Osteocyte (in vitro differentiated cells): Measurements from ENCODE around the gene SPCS1. TPM values are rescaled to one million over a fixed set of nuclear protein-coding genes. Genes with fewer than 3 reads are reported as not detected.

ENCODE experiments used
- DNase-seq: peaks from one replicate; pipeline ENCODE4 v3.0.0; 2021; ENCODE audit warnings: mixed read lengths; ENCODE audit not compliant: unreplicated experiment; ENCODE audit errors: extremely low spot score
- H3K27ac Mint-ChIP-seq: one replicate; pipeline ENCODE4 v1.8.0; 2021; ENCODE audit warnings: mild to moderate bottlenecking, mixed read lengths; ENCODE audit not compliant: unreplicated experiment
- H3K27me3 Mint-ChIP-seq: one replicate; pipeline ENCODE4 v1.8.0; 2021; ENCODE audit warnings: mixed read lengths; ENCODE audit not compliant: unreplicated experiment
- H3K36me3 Mint-ChIP-seq: one replicate; pipeline ENCODE4 v1.8.0; 2021; ENCODE audit warnings: mixed read lengths; ENCODE audit not compliant: unreplicated experiment
- H3K4me1 Mint-ChIP-seq: one replicate; pipeline ENCODE4 v1.8.0; 2021; ENCODE audit warnings: mixed read lengths; ENCODE audit not compliant: unreplicated experiment
- H3K4me3 Mint-ChIP-seq: one replicate; pipeline ENCODE4 v1.8.0; 2021; ENCODE audit warnings: mild to moderate bottlenecking, moderate library complexity, mixed read lengths; ENCODE audit not compliant: unreplicated experiment
- H3K9me3 Mint-ChIP-seq: one replicate; pipeline ENCODE4 v1.8.0; 2021; ENCODE audit warnings: mixed read lengths; ENCODE audit not compliant: unreplicated experiment
- total RNA-seq: library from RNA; stranded (reverse); gene quantifications from 2 replicates; pipeline ENCODE4 v1.2.1, GENCODE V29; 2021
- TF ChIP-seq, protein P1 (sequence below): fragments of 200-600 bp; sonication (generic); IDR thresholded peaks from 2 replicates; pipeline ENCODE4 v1.5.0; 2021; ENCODE audit warnings: antibody characterized with exemption, mild to moderate bottlenecking, moderate library complexity

Gene SPCS1
- total RNA-seq, 1 donor from 2014 or later = 120 TPM

DNA sequence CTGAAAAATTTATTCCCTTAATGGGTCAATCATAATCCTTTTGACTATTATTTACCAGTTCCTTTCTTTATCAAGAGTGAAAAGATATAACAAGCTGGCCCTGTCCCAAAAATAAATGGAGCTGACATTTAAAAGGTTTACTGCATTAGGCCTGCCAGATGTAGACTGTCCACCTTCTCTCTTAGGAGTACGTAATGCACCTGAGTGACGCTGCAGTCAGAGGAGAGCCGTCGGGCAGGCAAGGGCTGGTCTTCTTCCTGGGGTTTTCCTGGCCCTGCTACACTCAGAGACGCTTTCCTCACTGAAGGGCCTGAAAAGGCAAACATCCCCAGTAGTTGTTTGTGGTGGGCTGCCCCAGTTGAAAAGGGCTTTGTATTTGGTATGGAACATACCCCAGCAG lies 37.2 kb downstream of the SPCS1 start:
- H3K36me3 Mint-ChIP-seq = peaks cover 39% of the 10 kb centered on the region
- H3K4me1 Mint-ChIP-seq = no peaks in the 10 kb centered on the region
- no peaks in the 10 kb centered on the region for H3K9me3 Mint-ChIP-seq
- DNase-seq = no peak
- no peak overlapping the region for H3K4me3 Mint-ChIP-seq
- H3K27ac Mint-ChIP-seq = no peak overlapping the region
- H3K27me3 Mint-ChIP-seq = no peaks in the 10 kb centered on the region
- TF ChIP-seq, protein P1, sequence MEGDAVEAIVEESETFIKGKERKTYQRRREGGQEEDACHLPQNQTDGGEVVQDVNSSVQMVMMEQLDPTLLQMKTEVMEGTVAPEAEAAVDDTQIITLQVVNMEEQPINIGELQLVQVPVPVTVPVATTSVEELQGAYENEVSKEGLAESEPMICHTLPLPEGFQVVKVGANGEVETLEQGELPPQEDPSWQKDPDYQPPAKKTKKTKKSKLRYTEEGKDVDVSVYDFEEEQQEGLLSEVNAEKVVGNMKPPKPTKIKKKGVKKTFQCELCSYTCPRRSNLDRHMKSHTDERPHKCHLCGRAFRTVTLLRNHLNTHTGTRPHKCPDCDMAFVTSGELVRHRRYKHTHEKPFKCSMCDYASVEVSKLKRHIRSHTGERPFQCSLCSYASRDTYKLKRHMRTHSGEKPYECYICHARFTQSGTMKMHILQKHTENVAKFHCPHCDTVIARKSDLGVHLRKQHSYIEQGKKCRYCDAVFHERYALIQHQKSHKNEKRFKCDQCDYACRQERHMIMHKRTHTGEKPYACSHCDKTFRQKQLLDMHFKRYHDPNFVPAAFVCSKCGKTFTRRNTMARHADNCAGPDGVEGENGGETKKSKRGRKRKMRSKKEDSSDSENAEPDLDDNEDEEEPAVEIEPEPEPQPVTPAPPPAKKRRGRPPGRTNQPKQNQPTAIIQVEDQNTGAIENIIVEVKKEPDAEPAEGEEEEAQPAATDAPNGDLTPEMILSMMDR = no peak

DNA sequence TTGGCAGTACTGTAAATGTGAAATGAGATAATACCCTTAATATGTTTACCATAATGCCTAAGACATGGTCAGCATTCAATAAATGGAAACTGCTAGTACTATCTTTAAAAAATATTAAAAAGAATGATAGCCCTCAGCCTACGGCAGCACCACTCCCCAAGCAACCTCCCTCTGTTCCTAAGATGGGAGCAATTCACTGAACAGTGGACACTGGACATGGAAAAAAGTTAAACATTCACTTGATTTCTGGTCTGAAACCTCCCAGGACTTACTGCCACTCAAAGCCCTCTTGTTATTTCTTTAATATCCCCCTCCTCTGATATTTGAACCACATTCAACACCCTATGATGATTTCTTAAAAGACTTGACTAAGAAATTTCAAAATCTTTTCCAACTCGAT lies 37.8 kb downstream of the SPCS1 start:
- DNase-seq = no peak
- H3K27ac Mint-ChIP-seq = no peak overlapping the region
- no peak overlapping the region for H3K4me3 Mint-ChIP-seq
- H3K9me3 Mint-ChIP-seq = no peaks in the 10 kb centered on the region
- H3K4me1 Mint-ChIP-seq = no peaks in the 10 kb centered on the region
- H3K27me3 Mint-ChIP-seq = no peaks in the 10 kb centered on the region
- TF ChIP-seq, protein P1 = no peak
- peaks cover 43% of the 10 kb centered on the region for H3K36me3 Mint-ChIP-seq

DNA sequence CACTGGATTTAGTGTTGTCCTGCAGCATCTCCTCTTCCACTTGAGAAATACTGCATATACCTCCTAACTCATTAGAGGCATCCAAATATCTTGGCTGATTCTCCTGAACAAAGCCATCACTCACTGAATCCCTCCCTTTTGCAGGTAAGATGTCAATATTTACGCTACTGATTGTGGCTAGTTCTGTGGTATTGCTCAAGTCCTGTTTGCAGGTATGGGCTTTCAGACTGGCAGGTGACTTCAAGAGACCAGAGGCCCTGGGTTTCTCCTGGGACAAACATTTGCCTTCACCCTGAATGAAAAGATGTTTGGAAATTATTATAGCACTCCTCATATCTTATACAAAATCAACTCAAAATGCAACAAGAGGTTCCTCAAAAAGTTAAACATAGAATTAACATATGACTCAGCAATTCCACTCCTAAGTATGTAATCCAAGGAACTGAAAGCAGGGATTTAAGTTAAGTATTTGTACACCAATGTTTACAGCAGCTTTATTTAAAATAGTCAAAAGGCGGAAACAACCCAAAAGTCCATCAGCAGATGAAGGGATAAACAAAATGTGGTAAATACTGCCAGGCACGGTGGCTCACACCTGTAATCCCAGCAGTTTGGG lies 46.2 kb downstream of the SPCS1 start:
- no peak overlapping the region for H3K4me3 Mint-ChIP-seq
- DNase-seq = no peak
- peak overlapping the region; percentile 7 for H3K27ac Mint-ChIP-seq
- H3K9me3 Mint-ChIP-seq = peaks cover 7% of the 10 kb centered on the region
- H3K4me1 Mint-ChIP-seq = no peaks in the 10 kb centered on the region
- TF ChIP-seq, protein P1 = no peak
- peaks cover 49% of the 10 kb centered on the region for H3K36me3 Mint-ChIP-seq
- H3K27me3 Mint-ChIP-seq = no peaks in the 10 kb centered on the region

DNA sequence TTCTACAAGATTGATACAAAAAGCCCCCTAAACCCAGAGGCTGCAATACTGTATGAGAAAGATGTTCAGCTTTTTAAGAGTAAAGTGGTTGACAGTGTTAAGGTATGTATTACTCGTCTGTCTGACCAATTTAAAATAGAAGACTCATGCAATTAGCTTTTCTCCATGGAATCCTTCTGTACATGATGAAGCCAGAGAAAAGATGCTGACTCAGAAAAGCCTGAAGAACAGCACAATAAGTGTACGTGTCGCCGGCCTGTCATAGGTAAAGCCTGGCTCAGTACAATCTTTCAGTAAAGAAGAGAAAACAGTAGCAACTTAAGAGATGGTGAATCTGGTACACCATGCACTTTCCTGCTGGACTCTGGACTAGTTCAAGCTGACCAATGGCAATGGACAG lies 48.5 kb downstream of the SPCS1 start:
- no peak for DNase-seq
- peaks cover 7% of the 10 kb centered on the region for H3K9me3 Mint-ChIP-seq

DNA sequence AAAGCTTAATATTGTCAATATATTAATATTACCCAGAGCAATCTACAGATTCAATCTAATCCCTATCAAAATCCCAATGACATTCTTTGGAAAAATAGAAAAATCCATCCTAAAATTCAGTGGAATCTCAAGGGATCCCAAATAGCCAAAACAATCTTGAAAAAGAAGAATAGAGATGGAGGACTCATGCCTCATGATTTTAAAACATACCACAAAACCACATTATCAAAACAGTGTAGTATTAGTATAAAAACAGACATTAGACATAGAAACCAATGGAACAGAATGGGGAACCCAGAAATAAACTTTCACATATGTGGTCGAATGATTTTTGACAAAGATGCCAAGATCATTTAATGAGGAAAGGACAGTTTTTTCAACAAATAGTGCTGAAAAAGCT lies 50.2 kb downstream of the SPCS1 start:
- H3K4me1 Mint-ChIP-seq = no peaks in the 10 kb centered on the region
- TF ChIP-seq, protein P1 = no peak
- peaks cover 7% of the 10 kb centered on the region for H3K9me3 Mint-ChIP-seq
- peaks cover 59% of the 10 kb centered on the region for H3K36me3 Mint-ChIP-seq
- no peak for DNase-seq
- H3K4me3 Mint-ChIP-seq = no peak overlapping the region
- H3K27me3 Mint-ChIP-seq = no peaks in the 10 kb centered on the region
- no peak overlapping the region for H3K27ac Mint-ChIP-seq

More for the DNA sequence above, 48.5 kb downstream of the SPCS1 start:
- H3K27ac Mint-ChIP-seq = no peak overlapping the region
- H3K4me1 Mint-ChIP-seq = no peaks in the 10 kb centered on the region
- no peak overlapping the region for H3K4me3 Mint-ChIP-seq
- no peaks in the 10 kb centered on the region for H3K27me3 Mint-ChIP-seq
- H3K36me3 Mint-ChIP-seq = peaks cover 55% of the 10 kb centered on the region
- TF ChIP-seq, protein P1 = no peak

Other genes starting within 250 kb of the SPCS1 start
- gene STAB1, start 210.8 kb upstream of the SPCS1 start, total RNA-seq = not detected in 2 replicates
- 178 and 188 TPM in 2 replicates for gene NT5DC2, start 172.2 kb upstream of the SPCS1 start, total RNA-seq
- 18.4 and 18.6 TPM in 2 replicates for gene UQCC5, start 169.5 kb upstream of the SPCS1 start, total RNA-seq
- gene PBRM1, start 20.2 kb upstream of the SPCS1 start, total RNA-seq = 74.5 and 78.3 TPM in 2 replicates
- gene GNL3, start 20.1 kb upstream of the SPCS1 start, total RNA-seq = 65.8 and 69.8 TPM in 2 replicates
- 86.3 and 97.4 TPM in 2 replicates for gene GLT8D1, start 315 bp upstream of the SPCS1 start, total RNA-seq
- 17.3 and 23.1 TPM in 2 replicates for gene NEK4, start 64.8 kb downstream of the SPCS1 start, total RNA-seq
- not detected in 2 replicates for gene ITIH1, start 71.5 kb downstream of the SPCS1 start, total RNA-seq
- 0.59 and 0.78 TPM in 2 replicates for gene ITIH3, start 88.7 kb downstream of the SPCS1 start, total RNA-seq
- gene ITIH4, start 124.6 kb downstream of the SPCS1 start, total RNA-seq = 7.1 and 7.2 TPM in 2 replicates
- gene MUSTN1, start 128.9 kb downstream of the SPCS1 start, total RNA-seq = 2.0 and 6.2 TPM in 2 replicates
- gene STIMATE, start 191.4 kb downstream of the SPCS1 start, total RNA-seq = 22.9 and 25.3 TPM in 2 replicates